Mucosa of descending colon (tissue), 3 donors: Measurements from ENCODE around the gene ACSF2. TPM values are rescaled to one million over a fixed set of nuclear protein-coding genes. Genes with fewer than 3 reads are reported as not detected.
A peak's percentile ranks its signal among the peaks of the same experiment; 100 is the strongest.
"Not testable (repeated sequence)": the region's sequence is repeated elsewhere in the genome, so short reads cannot be mapped to it uniquely, and the experiment has no call there.

Source experiments
- ATAC-seq: fragments of 200-7000 bp; cut with Tn5 transposase; one replicate; pipeline ENCODE4 v1.9.1; 2020; ENCODE audit warnings: mild to moderate bottlenecking, moderate library complexity
- DNase-seq, 3 donors: peaks; one replicate each; pipeline ENCODE4 v3.0.0-alpha.2; 2020
- H3K36me3 ChIP-seq: fragments of 200-600 bp; one replicate; pipeline ENCODE4 v1.8.0; 2021; ENCODE audit warnings: low read depth, mild to moderate bottlenecking
- H3K4me1 ChIP-seq: fragments of 200-600 bp; one replicate; pipeline ENCODE4 v1.8.0; 2021; ENCODE audit warnings: low read depth, mild to moderate bottlenecking
- H3K4me3 ChIP-seq: fragments of 200-600 bp; one replicate; pipeline ENCODE4 v1.8.0; 2021; ENCODE audit warnings: mild to moderate bottlenecking
- H3K9me3 ChIP-seq: fragments of 200-600 bp; one replicate; pipeline ENCODE4 v1.8.0; 2021; ENCODE audit warnings: mild to moderate bottlenecking
- intact Hi-C, 2 donors: fragments of 100-400 bp; cut with DNase I in 1 of 2; cut with micrococcal nuclease in 1 of 2; formaldehyde crosslinking; loops; one replicate each; pipeline versions ENCODE4 v1.11.0 to v1.11.1; 2022; cut with DNase I, micrococcal nuclease
- total RNA-seq, 3 donors: library from RNA; stranded (reverse); fragmentation: NEBNext Ultra II Directional in 2 of 3; extraction: Animal tissue kit (Norgen Biotek cat#: 25700) in 2 of 3; gene quantifications; one replicate each; pipeline versions ENCODE4 v1.2.1 to v1.2.4, GENCODE V29; 2021 to 2023
- TF ChIP-seq, protein P1 (sequence below): fragments of 200-600 bp; IDR thresholded peaks from one replicate; pipeline ENCODE4 v1.8.0; 2022; ENCODE audit warnings: antibody characterized with exemption, mild to moderate bottlenecking
- donor health status: DM: no; HTN: no; CAD: no; lungs with moderate emphysema.
- donor health status: DM: no; HTN: no; CAD: no.
- donor health status: DM: no; HTN: yes; CAD: no.

Gene ACSF2
- total RNA-seq, 3 donors from 2014 or later: 79.7 to 246 (median 99.4) TPM

GRCh38 chr17:50393700-50394099, 32.3 kb upstream of the ACSF2 start:
- intact Hi-C loops: no loop called here
- TF ChIP-seq, protein P1, sequence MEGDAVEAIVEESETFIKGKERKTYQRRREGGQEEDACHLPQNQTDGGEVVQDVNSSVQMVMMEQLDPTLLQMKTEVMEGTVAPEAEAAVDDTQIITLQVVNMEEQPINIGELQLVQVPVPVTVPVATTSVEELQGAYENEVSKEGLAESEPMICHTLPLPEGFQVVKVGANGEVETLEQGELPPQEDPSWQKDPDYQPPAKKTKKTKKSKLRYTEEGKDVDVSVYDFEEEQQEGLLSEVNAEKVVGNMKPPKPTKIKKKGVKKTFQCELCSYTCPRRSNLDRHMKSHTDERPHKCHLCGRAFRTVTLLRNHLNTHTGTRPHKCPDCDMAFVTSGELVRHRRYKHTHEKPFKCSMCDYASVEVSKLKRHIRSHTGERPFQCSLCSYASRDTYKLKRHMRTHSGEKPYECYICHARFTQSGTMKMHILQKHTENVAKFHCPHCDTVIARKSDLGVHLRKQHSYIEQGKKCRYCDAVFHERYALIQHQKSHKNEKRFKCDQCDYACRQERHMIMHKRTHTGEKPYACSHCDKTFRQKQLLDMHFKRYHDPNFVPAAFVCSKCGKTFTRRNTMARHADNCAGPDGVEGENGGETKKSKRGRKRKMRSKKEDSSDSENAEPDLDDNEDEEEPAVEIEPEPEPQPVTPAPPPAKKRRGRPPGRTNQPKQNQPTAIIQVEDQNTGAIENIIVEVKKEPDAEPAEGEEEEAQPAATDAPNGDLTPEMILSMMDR: no peak
- Histone ChIP-seq H3K4me1 (peaks cover 25% of the 10 kb centered on the region), H3K4me3 (no peak overlapping the region), H3K9me3 (no peaks in the 10 kb centered on the region), H3K36me3 (peaks cover 13% of the 10 kb centered on the region)
- ATAC-seq: no peak
- no peak for DNase-seq

DNA sequence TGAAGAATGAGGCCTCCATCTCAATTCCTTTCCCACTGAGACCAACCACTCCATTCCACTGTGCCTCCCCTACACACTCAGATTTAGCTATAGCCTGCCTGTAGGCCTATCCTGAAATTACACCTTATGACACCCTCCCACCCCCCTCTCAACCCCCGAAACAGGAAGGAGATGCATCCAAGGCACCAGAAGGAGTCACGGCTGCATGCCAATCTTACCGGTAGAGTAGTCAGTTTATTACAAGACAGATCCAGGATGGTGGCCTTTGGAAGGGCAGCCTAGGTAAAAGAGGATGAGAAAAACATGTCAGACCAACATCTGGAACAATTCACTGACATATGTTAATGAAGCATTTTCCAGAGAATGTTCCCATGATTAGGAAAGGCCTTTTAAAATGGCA, 31.3 kb upstream of the ACSF2 start:
- H3K4me1 ChIP-seq: peaks cover 25% of the 10 kb centered on the region
- ATAC-seq (no peak), DNase-seq (no peak)
- H3K4me3 ChIP-seq: no peak overlapping the region
- intact Hi-C loops: no loop called here
- TF ChIP-seq, protein P1: no peak
- H3K9me3 ChIP-seq: no peaks in the 10 kb centered on the region
- peaks cover 13% of the 10 kb centered on the region for H3K36me3 ChIP-seq

- Histone ChIP-seq H3K4me3 (peak overlapping the region; percentile 94), H3K4me1 (peaks cover 25% of the 10 kb centered on the region), H3K9me3 (no peaks in the 10 kb centered on the region), H3K36me3 (peaks cover 5% of the 10 kb centered on the region)
- intact Hi-C loops: no loop called here
- TF ChIP-seq, protein P1: no peak
- peak; percentile 86 for ATAC-seq
- DNase-seq: peak; percentile 76 to 79 (median 78)
Measured at GRCh38 chr17:50396261-50397110, 29.5 kb upstream of the ACSF2 start.

- peak; percentile 92 to 97 (median 94) for DNase-seq
- Histone ChIP-seq H3K4me3 (peak within 1 kb of the TSS; percentile 94), H3K36me3 (peaks cover 5% of the 10 kb centered on the region), H3K4me1 (peaks cover 25% of the 10 kb centered on the region), H3K9me3 (no peaks in the 10 kb centered on the region)
- ATAC-seq: peak; percentile 98
- intact Hi-C loops: no loop called here
- TF ChIP-seq, protein P1: peak; percentile 97
Measured at GRCh38 chr17:50397111-50397918, 28.7 kb upstream of the ACSF2 start, which contains the start of gene LRRC59. Gene LRRC59, minus strand, starts transcription at chr17:50397523. Its CDS starts 206 bp downstream, at chr17:50397317.

DNA sequence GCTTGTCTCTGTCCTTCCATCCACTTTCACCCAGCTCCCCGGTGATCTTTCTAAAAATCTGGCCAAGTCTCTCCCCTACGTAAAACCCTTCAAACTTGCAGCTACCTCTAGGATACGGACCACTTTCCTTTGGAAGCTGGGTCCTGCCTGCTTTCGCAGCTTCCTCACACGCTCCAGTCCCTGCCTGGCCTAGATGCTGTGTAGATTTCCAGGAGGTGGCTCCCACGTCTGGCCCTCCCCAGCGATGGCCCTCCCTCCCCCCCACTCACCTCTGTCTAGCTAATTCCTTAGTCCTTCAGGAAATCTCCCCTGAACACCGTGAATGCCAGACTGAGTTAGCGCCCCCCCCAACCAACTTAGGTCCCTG, 28.1 kb upstream of the ACSF2 start:
- TF ChIP-seq, protein P1: no peak
- peaks cover 5% of the 10 kb centered on the region for H3K36me3 ChIP-seq
- DNase-seq (no peak), ATAC-seq (no peak)
- no peaks in the 10 kb centered on the region for H3K9me3 ChIP-seq
- H3K4me3 ChIP-seq: no peak overlapping the region
- intact Hi-C loops: no loop called here
- H3K4me1 ChIP-seq: peaks cover 25% of the 10 kb centered on the region

DNA sequence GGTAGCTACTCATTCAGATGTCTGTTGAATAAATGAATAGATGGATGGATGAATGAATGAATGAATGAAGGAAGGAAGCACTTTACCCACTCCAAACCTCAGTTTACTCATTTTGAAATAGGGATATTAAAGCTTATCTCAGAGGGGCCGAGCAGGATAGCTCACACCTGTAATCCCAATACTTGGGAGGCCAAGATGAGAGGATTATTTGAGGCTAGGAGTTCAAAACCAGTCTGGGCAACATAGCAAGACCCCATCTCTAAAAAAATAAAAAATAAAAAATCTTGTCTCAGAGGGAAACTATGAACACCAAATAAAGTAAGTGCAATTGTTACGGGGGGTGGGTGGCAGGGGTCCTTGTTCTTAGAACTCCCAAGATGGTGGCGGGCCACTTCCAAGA, 27.3 kb upstream of the ACSF2 start:
- H3K4me3 ChIP-seq, H3K36me3 ChIP-seq, DNase-seq, ATAC-seq, H3K9me3 ChIP-seq, intact Hi-C loops: not testable (repeated sequence)
- peaks cover 28% of the 10 kb centered on the region for H3K4me1 ChIP-seq

GRCh38 chr17:50399591-50399990, 26.4 kb upstream of the ACSF2 start:
- H3K4me3 ChIP-seq, intact Hi-C loops: not testable (repeated sequence)

DNA sequence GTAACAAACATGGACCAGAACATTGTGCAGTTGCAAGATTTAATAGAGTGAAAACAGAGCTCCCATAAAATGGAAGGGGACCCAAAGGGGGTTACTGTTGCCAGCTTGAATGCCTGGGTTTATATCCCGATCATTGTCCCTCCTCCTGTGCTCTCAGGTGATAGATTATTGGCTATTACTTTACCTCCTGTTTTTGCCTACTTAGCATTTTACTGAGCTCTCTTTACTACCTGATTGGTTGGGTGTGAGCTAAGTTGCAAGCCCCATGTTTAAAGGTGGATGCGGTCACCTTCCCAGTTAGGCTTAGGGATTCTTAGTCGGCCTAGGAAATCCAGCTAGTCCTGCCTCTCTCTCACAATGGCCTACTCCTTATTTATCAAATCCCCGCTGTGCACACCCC, 20.7 kb upstream of the ACSF2 start:
- H3K9me3 ChIP-seq, ATAC-seq, H3K4me1 ChIP-seq, H3K4me3 ChIP-seq, intact Hi-C loops, H3K36me3 ChIP-seq, DNase-seq: not testable (repeated sequence)

More at GRCh38 chr17:50399591-50399990, 26.4 kb upstream of the ACSF2 start:
- not testable (repeated sequence) for H3K36me3 ChIP-seq, DNase-seq, H3K9me3 ChIP-seq, ATAC-seq
- peaks cover 24% of the 10 kb centered on the region for H3K4me1 ChIP-seq
